ENCODE measurements around the gene ATP10B.

ATP10B gene

DNA sequence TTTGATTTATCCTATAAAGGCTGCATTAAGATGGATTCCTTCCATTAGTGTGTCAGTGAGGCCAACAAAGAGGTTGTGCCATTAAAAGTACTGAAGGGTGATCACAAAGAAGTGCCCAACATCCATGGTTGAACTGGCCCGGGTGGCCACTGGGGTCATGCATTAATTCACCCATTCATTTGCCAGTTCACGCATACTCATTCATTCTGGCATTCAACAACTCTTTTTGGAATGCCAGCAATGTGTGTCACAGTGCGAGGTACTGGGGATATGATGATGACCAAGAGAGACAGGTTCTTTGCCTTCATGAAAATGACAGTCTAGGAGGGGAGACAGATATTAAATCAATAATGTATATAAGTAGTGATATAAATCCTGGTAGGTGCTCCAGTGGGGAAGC is 337.1 kb downstream of the ATP10B start:
- no peak for DNase-seq (ENCODE audit: low read depth, low spot score)

DNA sequence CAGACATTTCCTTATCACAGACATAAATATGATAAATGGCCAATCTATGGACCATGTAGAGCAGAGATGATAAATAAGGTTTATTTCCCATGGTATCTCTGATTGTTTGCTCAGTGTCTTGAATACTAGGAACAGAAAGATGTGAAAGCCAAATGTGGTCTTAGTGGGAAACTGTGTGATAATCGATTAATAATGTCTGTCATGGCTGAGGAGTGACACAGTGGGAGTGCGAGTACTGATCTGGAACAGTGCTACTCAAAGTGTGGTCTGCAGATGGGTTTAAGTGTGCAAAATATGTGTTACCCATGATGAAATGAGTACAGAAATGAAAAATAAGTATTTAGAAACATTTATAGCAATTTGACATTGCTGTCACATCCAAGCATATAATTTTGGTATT is 337.8 kb downstream of the ATP10B start:
- no peak for DNase-seq (ENCODE audit: low read depth, low spot score)

DNA sequence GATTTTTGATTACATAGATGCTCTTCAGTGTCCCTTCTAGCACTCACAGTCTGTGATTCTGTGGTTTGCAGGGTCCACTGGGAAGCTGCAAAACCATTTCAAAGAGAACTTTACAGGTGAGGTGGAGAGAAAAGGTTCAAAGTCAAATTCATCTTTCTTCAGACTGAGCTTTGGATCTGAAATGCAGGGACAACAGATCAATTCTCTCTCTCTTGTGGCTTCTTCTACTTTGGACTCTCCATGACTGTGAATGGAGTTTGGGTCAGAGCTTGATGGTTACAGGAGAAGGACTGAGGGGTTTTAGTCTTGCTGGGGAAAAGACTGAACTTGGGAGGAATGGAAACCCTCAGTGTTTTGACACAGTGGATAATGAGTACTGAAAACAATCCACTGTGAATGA is 338.5 kb downstream of the ATP10B start:
- no peak for DNase-seq (ENCODE audit: low read depth, low spot score)

Measured in smooth muscle cell of the brain vasculature (primary cell).